Endothelial cell of umbilical vein (primary cell): ENCODE data around the gene MYOF. TPM values are rescaled to one million over a fixed set of nuclear protein-coding genes. Genes with fewer than 3 reads are reported as not detected.

Source experiments
- BruUV-seq: library from RNA; stranded (reverse); fragments of 400-500 nt; replicated peaks from 2 replicates; lab custom pipeline; 2021; lab: Mats Ljungman, UMichigan
- CTCF ChIA-PET: fragments of 300-600, 350-600 bp; sonication (Branson Sonifier 250); formaldehyde crosslinking; loops from one replicate; lab custom pipeline; 2021; ENCODE audit warnings: antibody characterized with exemption, inconsistent platforms; lab: Charles Lee
- POLR2A ChIA-PET: fragments of 300-600, 350-600 bp; sonication (Branson Sonifier 250); formaldehyde crosslinking; loops from one replicate; lab custom pipeline; 2021; ENCODE audit warnings: antibody characterized with exemption, inconsistent platforms; lab: Charles Lee
- DNase-seq: peaks from one replicate; pipeline ENCODE4 v3.0.0-alpha.2; 2011; ENCODE audit warnings: low read depth, low spot score
- FAIRE-seq: peaks from 2 replicates; lab custom pipeline; 2011; peaks lifted over from hg19 to GRCh38; lab: Jason Lieb, UNC
- H2AFZ ChIP-seq: 2 replicates; pipeline ENCODE4 v1.6.0; 2012; ENCODE audit warnings: low read depth, low read length, control low read depth, inconsistent platforms
- H3K27ac ChIP-seq: 2 replicates; pipeline ENCODE4 v1.5.1; 2011; ENCODE audit warnings: low read depth, mild to moderate bottlenecking, control low read depth, low read length, moderate library complexity; ENCODE audit not compliant: insufficient read depth
- H3K27me3 ChIP-seq, 2 experiments: 2 replicates each; pipeline versions ENCODE4 v1.6.0 to v1.6.1; 2011; ENCODE audit warnings: low read length in 2 of 2, mixed read lengths in 1 of 2; ENCODE audit not compliant: control insufficient read depth in 2 of 2, insufficient read depth in 2 of 2
- H3K36me3 ChIP-seq, 2 experiments: 2 replicates in 1 of 2; 3 replicates in 1 of 2; pipeline ENCODE4 v1.5.1; 2011; ENCODE audit warnings: low read length in 2 of 2, mild to moderate bottlenecking in 1 of 2, moderate library complexity in 1 of 2; ENCODE audit not compliant: control insufficient read depth in 2 of 2, insufficient read depth in 2 of 2; ENCODE audit errors: extremely low read depth in 1 of 2
- H3K4me1 ChIP-seq: 3 replicates; pipeline ENCODE4 v1.5.1; 2011; ENCODE audit warnings: mild to moderate bottlenecking, low read length; ENCODE audit not compliant: control insufficient read depth, insufficient read depth; ENCODE audit errors: extremely low read depth
- H3K4me2 ChIP-seq: 2 replicates; pipeline ENCODE4 v1.6.1; 2011; ENCODE audit warnings: low read length, control low read depth, mixed read lengths; ENCODE audit not compliant: insufficient read depth
- H3K4me3 ChIP-seq, 3 experiments: fragments of 200-600 bp in 1 of 3; sonication (generic), shearing (Covaris generic) in 1 of 3; replicated peaks in 1 of 3; 2 replicates each; pipeline ENCODE4 v1.5.1; 2011 to 2016; ENCODE audit warnings: control low read depth in 3 of 3, low read length in 3 of 3, mild to moderate bottlenecking in 2 of 3, inconsistent platforms in 1 of 3, low read depth in 1 of 3, moderate library complexity in 1 of 3; ENCODE audit not compliant: insufficient read depth in 1 of 3
- H3K79me2 ChIP-seq: 2 replicates; pipeline ENCODE4 v1.6.0; 2012; ENCODE audit warnings: low read length, inconsistent platforms; ENCODE audit not compliant: control insufficient read depth, insufficient read depth
- H3K9ac ChIP-seq: replicated peaks from 2 replicates; pipeline ENCODE3; 2011; ENCODE audit warnings: low read length, control low read depth; ENCODE audit not compliant: insufficient read depth; ENCODE audit errors: extremely low read depth
- H3K9me1 ChIP-seq: replicated peaks from 3 replicates; pipeline ENCODE4 v1.6.0; 2011; ENCODE audit warnings: mild to moderate bottlenecking, low read length; ENCODE audit not compliant: control insufficient read depth, insufficient read depth; ENCODE audit errors: extremely low read depth
- H3K9me3 ChIP-seq: replicated peaks from 2 replicates; pipeline ENCODE4 v1.5.1; 2012; ENCODE audit warnings: low read length, inconsistent platforms; ENCODE audit not compliant: control insufficient read depth, insufficient read depth
- H4K20me1 ChIP-seq: replicated peaks from 2 replicates; pipeline ENCODE3; 2011; ENCODE audit warnings: mild to moderate bottlenecking, low read length; ENCODE audit not compliant: control insufficient read depth, insufficient read depth; ENCODE audit errors: extremely low read depth
- EZH2 ChIP-seq: IDR thresholded peaks from 2 replicates; pipeline ENCODE4 v1.6.1; 2012; ENCODE audit warnings: borderline replicate concordance, low read depth, mild to moderate bottlenecking, moderate library complexity, low read length, inconsistent platforms; ENCODE audit not compliant: severe bottlenecking
- FOS ChIP-seq: IDR thresholded peaks from 2 replicates; pipeline ENCODE4 v1.6.1; 2011; ENCODE audit warnings: mild to moderate bottlenecking, low read length, moderate library complexity, borderline replicate concordance; ENCODE audit not compliant: insufficient read depth
- GATA2 ChIP-seq: IDR thresholded peaks from 2 replicates; pipeline ENCODE4 v1.7.0; 2011; ENCODE audit warnings: low read depth, mild to moderate bottlenecking, moderate library complexity, mixed read lengths, low read length; ENCODE audit not compliant: insufficient read length, insufficient read depth
- JUN ChIP-seq: IDR thresholded peaks from 2 replicates; pipeline ENCODE4 v1.6.1; 2011; ENCODE audit warnings: borderline replicate concordance, low read depth; ENCODE audit not compliant: insufficient read length, insufficient read depth
- MAX ChIP-seq: IDR thresholded peaks from 2 replicates; pipeline ENCODE4 v1.6.1; 2011; ENCODE audit not compliant: insufficient read depth, insufficient read length
- MYC ChIP-seq: IDR thresholded peaks from one replicate; pipeline ENCODE4 v1.6.1; 2011; ENCODE audit warnings: mild to moderate bottlenecking, low read depth, low read length
- POLR2A ChIP-seq: IDR thresholded peaks from 2 replicates; pipeline ENCODE4 v1.6.1; 2012; ENCODE audit warnings: low read depth, mild to moderate bottlenecking, control low read depth, low read length
- POLR2AphosphoS5 ChIP-seq: IDR thresholded peaks from 2 replicates; pipeline ENCODE4 v1.6.1; 2012; ENCODE audit warnings: low read depth, mild to moderate bottlenecking, control low read depth, low read length, moderate library complexity; ENCODE audit not compliant: insufficient read depth
- dilution Hi-C: fragments of 300-500 bp; cut with MboI; formaldehyde crosslinking; loops from one replicate; pipeline ENCODE4 v1.15.0; 2019; ENCODE audit warnings: low sequenced_read_pairs; ENCODE audit not compliant: extremely low pct_ligation_motif_present
- intact Hi-C: fragments of 100-400 bp; cut with micrococcal nuclease; formaldehyde crosslinking; loops from one replicate; pipeline ENCODE4 v1.10.0; 2022
- polyA plus RNA-seq, 4 experiments: library from polyadenylated mRNA; depleted of rRNA in 3 of 4; stranded (reverse) in 3 of 4; unstranded in 1 of 4; fragments of >200 nt; gene quantifications; 2 replicates each; pipeline versions ENCODE4 v1.2.1 to v1.2.3, GENCODE V29; 2011 to 2012; ENCODE audit warnings: missing spikeins in 1 of 4
- total RNA-seq: library from RNA; stranded (reverse); gene quantifications from 2 replicates; pipeline ENCODE4 v1.2.3, GENCODE V29; 2021
- TF ChIP-seq, protein P1 (sequence below), 2 donors: IDR thresholded peaks; 1 replicate in 1 of 2; 2 replicates in 1 of 2; pipeline ENCODE4 v1.5.1; 2011; ENCODE audit warnings: low read length in 2 of 2, mild to moderate bottlenecking in 2 of 2, moderate library complexity in 2 of 2, control low read depth in 1 of 2, inconsistent platforms in 1 of 2, low read depth in 1 of 2; ENCODE audit not compliant: insufficient read depth in 1 of 2; ENCODE audit errors: extremely low read depth in 1 of 2

Gene MYOF
- total and polyA plus RNA-seq, 2 donors (not counting 3 experiments of a cell fraction or from before 2014, with no cell fraction given) = 98.4 to 379 TPM

- FAIRE-seq = no peak
- H4K20me1 ChIP-seq = no peaks in the 10 kb centered on the region
- H3K9me3 ChIP-seq = no peaks in the 10 kb centered on the region
- dilution Hi-C loops = no loop called here
- H3K4me2 ChIP-seq = no peak overlapping the region
- H3K27ac ChIP-seq = no peak overlapping the region
- H3K79me2 ChIP-seq = peaks cover 5% of the 10 kb centered on the region
- TF ChIP-seq EZH2 = no peak
- TF ChIP-seq, protein P1, sequence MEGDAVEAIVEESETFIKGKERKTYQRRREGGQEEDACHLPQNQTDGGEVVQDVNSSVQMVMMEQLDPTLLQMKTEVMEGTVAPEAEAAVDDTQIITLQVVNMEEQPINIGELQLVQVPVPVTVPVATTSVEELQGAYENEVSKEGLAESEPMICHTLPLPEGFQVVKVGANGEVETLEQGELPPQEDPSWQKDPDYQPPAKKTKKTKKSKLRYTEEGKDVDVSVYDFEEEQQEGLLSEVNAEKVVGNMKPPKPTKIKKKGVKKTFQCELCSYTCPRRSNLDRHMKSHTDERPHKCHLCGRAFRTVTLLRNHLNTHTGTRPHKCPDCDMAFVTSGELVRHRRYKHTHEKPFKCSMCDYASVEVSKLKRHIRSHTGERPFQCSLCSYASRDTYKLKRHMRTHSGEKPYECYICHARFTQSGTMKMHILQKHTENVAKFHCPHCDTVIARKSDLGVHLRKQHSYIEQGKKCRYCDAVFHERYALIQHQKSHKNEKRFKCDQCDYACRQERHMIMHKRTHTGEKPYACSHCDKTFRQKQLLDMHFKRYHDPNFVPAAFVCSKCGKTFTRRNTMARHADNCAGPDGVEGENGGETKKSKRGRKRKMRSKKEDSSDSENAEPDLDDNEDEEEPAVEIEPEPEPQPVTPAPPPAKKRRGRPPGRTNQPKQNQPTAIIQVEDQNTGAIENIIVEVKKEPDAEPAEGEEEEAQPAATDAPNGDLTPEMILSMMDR (IDR thresholded peaks at IDR 0.05; ENCODE audit: extremely low read depth in 1 of 2, insufficient read depth in 1 of 2, low read depth in 1 of 2, low read length in 2 of 2) = no peak
- no peak for TF ChIP-seq FOS
- no peak for TF ChIP-seq MYC
- no peak for TF ChIP-seq MAX
- TF ChIP-seq POLR2AphosphoS5 = no peak
- TF ChIP-seq GATA2 = no peak
- no peak for TF ChIP-seq POLR2A
- TF ChIP-seq JUN = no peak
- no peak for DNase-seq
- BruUV-seq = no TSS peak
- peaks cover under 1% of the 10 kb centered on the region for H3K4me1 ChIP-seq
- H3K4me3 ChIP-seq = no peak overlapping the region
- H3K9ac ChIP-seq = no peak overlapping the region
- H3K27me3 ChIP-seq = no peaks in the 10 kb centered on the region
- no peaks in the 10 kb centered on the region for H3K9me1 ChIP-seq
- intact Hi-C loops = no loop called here
- ChIA-PET POLR2A (interaction anchor here (0.5 kb wide), 1 partner anchor 228 kb away, joined by 4 read pairs; no protein-coding TSS in a partner anchor), CTCF (no interaction called here)
- H3K36me3 ChIP-seq = peaks cover 20 to 49% of the 10 kb centered on the region in 2 experiments
- no peak overlapping the region for H2AFZ ChIP-seq
Observed at GRCh38 chr10:93398528-93398927, 83.6 kb downstream of the MYOF start.
